Esophagus (tissue), 2 donors: ENCODE measurements around the gene NT5DC4. TPM values are rescaled to one million over a fixed set of nuclear protein-coding genes. Genes with fewer than 3 reads are reported as not detected.
"Not testable (repeated sequence)": the region's sequence is repeated elsewhere in the genome, so short reads cannot be mapped to it uniquely, and the experiment has no call there.

Source experiments
- H3K27ac ChIP-seq, 2 donors: one replicate each; pipeline ENCODE4 v1.5.1; 2013; ENCODE audit warnings: low read depth in 2 of 2, mild to moderate bottlenecking in 2 of 2, inconsistent platforms in 1 of 2, low read length in 1 of 2, moderate library complexity in 1 of 2
- H3K27me3 ChIP-seq, 2 donors: one replicate each; pipeline ENCODE4 v1.6.1; 2013; ENCODE audit warnings: low read length in 2 of 2, control low read depth in 1 of 2, mild to moderate bottlenecking in 1 of 2; ENCODE audit not compliant: insufficient read depth in 2 of 2, control insufficient read depth in 1 of 2
- H3K36me3 ChIP-seq, 2 donors: one replicate each; pipeline ENCODE4 v1.6.1; 2013; ENCODE audit warnings: low read length in 1 of 2; ENCODE audit not compliant: control insufficient read depth in 2 of 2, insufficient read depth in 2 of 2
- H3K4me1 ChIP-seq, 2 donors: one replicate each; pipeline ENCODE4 v1.6.1; 2013; ENCODE audit warnings: low read length in 1 of 2; ENCODE audit not compliant: control insufficient read depth in 2 of 2, insufficient read depth in 2 of 2
- H3K4me3 ChIP-seq, 2 donors: one replicate each; pipeline ENCODE4 v1.5.1; 2013; ENCODE audit warnings: low read length in 2 of 2, mild to moderate bottlenecking in 2 of 2, low read depth in 1 of 2, moderate library complexity in 1 of 2
- H3K9me3 ChIP-seq, 2 donors: one replicate each; pipeline ENCODE4 v1.6.1; 2013; ENCODE audit warnings: mild to moderate bottlenecking in 2 of 2, low read depth in 1 of 2, low read length in 1 of 2, moderate library complexity in 1 of 2; ENCODE audit not compliant: control insufficient read depth in 2 of 2, insufficient read depth in 1 of 2
- WGBS, 2 donors: extraction: QIAGEN DNeasy Blood & Tissue Kit; methylation state at CpG; one replicate each; pipeline ENCODE4 v1.1.7; 2013; 5-methylcytosine and 5-hydroxymethylcytosine counted together
- polyA plus RNA-seq, 2 donors: library from polyadenylated mRNA; stranded (reverse); fragments of 200-250 nt; gene quantifications; one replicate each; pipeline ENCODE4 v1.2.3, GENCODE V29; 2013
- donor health status: healthy with polysubstance abuse.
- donor health status: Bipolar disorder and iron deficiency.

NT5DC4 gene
- polyA plus RNA-seq, 2 donors, result not detected

DNA sequence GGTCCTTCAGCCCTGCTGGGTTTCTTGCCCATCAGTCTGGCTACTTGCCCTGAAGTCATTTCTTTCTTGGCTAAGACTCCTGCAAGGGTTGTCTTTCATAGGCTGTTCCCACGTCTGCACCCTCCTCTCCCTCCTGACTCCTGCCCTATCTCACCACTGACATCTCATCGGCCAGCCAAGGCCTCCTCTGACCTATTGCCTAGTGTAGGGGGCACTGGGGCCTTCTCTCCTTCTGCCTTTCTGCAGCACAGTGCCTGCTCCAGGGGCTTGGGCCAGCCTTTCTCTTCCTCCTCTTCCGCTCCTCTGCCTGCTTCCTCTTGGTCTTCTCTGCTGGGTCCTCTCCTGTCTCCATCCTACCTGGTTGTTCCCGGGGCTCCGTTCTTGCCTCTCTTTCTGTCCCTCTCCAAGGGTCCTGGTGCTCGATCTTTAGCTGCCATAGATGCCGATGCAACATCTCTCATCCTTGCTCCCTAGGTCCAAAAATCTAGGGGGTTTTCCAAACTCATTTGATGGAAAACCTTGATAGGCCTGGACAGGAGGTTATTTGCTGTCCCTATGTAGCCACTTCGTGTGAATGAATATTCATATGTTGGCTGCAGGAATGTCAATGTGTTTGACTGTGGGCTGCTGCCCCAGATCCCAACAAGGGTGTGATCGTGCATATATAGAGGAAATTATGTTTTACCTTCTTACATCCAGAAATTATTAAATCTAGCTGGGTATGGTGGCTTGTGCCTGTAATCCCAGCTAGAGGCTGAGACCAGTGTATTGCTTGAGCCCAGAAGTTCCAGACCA, 9.7 kb upstream of the NT5DC4 start:
- 84 to 86% methylated on average over 9 of the region's 9 CpGs for WGBS, 2 donors

DNA sequence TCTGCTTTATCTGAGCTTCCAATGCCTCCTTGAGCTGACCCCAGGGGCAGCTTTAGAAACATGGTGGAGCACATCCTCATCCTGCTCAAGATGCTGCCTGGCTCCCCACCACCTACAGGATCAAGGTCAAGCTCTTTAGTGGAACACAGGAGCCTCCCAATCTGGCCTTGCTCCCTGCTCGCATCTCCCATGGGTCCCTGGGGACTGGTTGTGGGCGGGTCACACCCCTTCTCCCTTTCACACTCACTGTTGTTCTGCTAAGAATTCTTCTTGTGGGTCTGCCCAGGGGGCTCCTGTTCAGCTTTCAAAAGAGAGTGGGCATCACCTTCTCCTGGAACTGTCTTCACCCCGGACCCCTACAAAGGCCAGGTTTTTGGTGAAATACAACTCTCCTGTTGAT, 8.4 kb upstream of the NT5DC4 start:
- H3K27ac ChIP-seq, result no peak overlapping the region
- no peak overlapping the region for H3K4me3 ChIP-seq
- no peaks in the 10 kb centered on the region for H3K27me3 ChIP-seq
- H3K4me1 ChIP-seq, result peaks cover 0 to 2% of the 10 kb centered on the region in 2 donors
- no peaks in the 10 kb centered on the region for H3K9me3 ChIP-seq
- 87 to 89% methylated on average over 3 of the region's 3 CpGs for WGBS, 2 donors
- no peaks in the 10 kb centered on the region for H3K36me3 ChIP-seq

More for the DNA sequence above, 9.7 kb upstream of the NT5DC4 start:
- no peaks in the 10 kb centered on the region for H3K27me3 ChIP-seq
- no peak overlapping the region for H3K27ac ChIP-seq
- H3K9me3 ChIP-seq, result no peaks in the 10 kb centered on the region
- H3K4me1 ChIP-seq, result peaks cover 0 to 4% of the 10 kb centered on the region in 2 donors
- no peaks in the 10 kb centered on the region for H3K36me3 ChIP-seq
- no peak overlapping the region for H3K4me3 ChIP-seq

DNA sequence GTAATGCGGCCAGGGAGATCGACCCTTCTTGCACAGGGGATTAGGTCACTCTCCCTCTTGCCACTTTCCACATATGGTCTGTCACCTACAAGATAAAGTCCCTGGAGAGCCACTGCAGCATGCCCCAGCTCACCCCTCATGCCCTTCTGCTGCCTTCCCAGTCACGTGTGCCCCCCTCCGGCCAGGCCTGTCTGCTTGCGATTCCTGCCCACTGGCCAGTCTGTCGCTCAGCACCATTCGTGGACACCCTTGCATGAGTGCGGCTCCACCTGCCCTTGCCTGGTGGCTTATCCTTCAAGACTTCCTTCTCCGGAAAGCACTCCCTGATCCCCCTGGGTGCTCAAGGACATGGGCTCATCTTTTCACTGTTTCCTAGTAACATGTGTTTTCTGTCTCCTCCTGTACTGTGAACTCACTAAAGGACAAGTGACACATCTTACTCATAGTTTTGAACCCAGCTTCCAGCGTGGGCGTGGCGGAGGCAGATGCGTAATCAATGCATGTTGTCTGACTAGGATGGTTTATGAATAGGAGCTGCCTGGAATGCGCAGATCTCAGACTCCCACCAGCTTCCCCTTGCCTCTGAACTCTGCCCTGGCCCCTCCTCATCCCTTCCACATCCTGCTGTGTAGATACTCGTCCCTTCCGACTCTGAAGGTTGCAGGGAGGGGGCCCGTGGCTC, 7.8 kb upstream of the NT5DC4 start:
- Histone ChIP-seq H3K4me1 (peaks cover 0 to 2% of the 10 kb centered on the region in 2 donors), H3K4me3 (no peak overlapping the region), H3K9me3 (no peaks in the 10 kb centered on the region), H3K27me3 (no peaks in the 10 kb centered on the region), H3K27ac (no peak overlapping the region), H3K36me3 (no peaks in the 10 kb centered on the region)
- WGBS, 2 donors, result 70 to 74% methylated on average over 17 of the region's 17 CpGs

DNA sequence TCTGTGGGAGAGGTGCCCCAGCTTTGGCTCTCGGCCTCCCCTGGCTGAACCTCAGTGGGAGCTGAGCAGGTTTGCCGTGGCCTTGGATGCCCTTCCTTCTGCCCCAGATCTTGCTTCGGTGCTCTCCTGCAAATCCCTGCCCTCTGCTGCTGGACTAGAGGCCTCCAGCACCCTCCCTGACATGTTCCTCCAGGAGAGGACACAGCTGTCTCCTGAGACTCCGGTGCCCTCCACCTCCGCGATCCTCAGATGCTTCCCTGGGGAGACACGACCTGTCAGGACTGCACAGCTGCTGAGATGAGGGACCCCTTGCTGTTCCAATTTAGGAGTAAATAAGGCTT, 7.3 kb upstream of the NT5DC4 start:
- Histone ChIP-seq H3K36me3 (no peaks in the 10 kb centered on the region), H3K9me3 (no peaks in the 10 kb centered on the region), H3K4me3 (no peak overlapping the region), H3K4me1 (peaks cover 0 to 2% of the 10 kb centered on the region in 2 donors), H3K27ac (no peak overlapping the region), H3K27me3 (no peaks in the 10 kb centered on the region)
- WGBS, 2 donors, result 66 to 74% methylated on average over 7 of the region's 7 CpGs

DNA sequence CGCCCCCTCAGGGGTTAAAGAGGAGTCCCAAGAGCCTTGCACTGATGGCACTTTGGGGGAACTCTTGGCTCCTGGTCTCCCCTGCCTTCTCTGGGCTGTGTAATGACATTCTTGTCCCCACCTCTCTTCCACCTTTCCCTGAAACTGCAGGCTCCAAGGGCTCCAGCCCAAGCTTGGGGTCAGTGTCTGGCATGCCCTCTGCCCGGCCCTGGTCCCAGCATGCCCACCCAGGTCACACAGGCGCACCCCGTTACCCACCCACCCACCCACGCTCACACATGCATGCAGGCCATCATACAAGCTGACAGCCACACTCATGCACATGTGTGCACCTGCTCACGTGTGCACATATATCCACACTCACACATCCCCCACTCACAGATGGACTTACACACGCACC, 6.9 kb upstream of the NT5DC4 start:
- WGBS, 2 donors, result 90 to 91% methylated on average over 7 of the region's 7 CpGs
- H3K27me3 ChIP-seq, result no peaks in the 10 kb centered on the region
- no peak overlapping the region for H3K4me3 ChIP-seq
- peaks cover 0 to 2% of the 10 kb centered on the region in 2 donors for H3K4me1 ChIP-seq
- no peaks in the 10 kb centered on the region for H3K9me3 ChIP-seq
- no peaks in the 10 kb centered on the region for H3K36me3 ChIP-seq
- no peak overlapping the region for H3K27ac ChIP-seq

DNA sequence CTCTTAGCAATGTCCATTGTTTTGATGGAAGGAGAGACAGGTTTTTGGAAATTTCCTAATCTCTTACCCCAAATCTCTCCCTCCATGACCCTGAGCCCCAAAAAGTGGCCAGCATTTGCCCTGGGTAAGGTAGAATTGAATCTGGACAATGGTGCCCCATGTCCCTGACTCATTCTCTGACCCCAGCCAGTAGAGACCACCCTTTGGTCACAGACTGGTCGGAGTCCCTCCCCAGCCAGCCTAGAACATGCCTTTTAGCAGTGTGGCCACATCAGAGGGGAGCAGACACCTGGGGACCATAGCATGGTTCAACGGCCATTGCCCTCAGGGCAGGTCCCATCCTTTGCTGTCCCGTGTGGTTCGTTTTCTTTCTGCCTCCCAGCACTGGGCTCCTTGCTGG, 6.5 kb upstream of the NT5DC4 start:
- H3K27ac ChIP-seq, result no peak overlapping the region
- H3K4me3 ChIP-seq, result no peak overlapping the region
- H3K36me3 ChIP-seq, result no peaks in the 10 kb centered on the region
- H3K27me3 ChIP-seq, result no peaks in the 10 kb centered on the region
- 82 to 84% methylated on average over 4 of the region's 4 CpGs for WGBS, 2 donors
- H3K9me3 ChIP-seq, result no peaks in the 10 kb centered on the region
- H3K4me1 ChIP-seq, result peaks cover 0 to 2% of the 10 kb centered on the region in 2 donors

DNA sequence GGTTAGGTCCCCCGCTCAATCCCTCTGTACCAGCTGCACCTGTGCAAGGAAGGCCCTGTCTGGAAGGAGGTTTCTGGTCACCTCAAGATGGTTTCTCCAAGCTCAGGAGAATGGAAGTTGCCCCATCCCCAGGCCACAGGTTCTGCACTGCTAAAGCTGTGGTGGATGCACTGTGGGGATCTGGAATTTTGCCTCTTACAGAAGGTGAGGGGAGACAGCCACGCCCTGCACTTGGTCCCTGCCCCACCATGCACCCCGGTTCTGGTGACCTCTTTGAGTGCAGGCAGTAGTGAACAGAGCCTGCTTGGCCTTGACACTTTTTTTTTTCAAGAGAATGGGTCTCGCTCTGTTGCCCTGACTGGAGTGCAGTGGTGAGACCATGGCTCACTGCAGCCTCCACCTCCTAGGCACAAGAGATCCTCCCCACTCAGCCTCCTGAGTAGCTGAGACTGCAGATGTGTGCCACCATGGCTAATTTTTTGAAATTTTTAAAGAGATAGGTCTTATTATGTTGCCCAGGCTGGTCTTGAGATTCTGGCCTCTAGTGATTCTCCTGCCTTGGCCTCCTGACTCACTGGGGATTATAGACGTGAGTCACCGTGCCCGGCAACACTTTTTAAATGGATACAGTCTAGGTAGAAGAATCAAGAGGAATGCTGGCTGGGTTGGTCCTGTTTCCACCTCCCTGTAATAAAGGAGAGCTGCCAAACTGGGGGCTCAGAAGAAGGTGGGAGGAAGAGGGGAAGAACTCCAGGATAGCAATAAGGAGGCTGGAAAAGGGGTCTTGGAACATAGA, 5.8 kb upstream of the NT5DC4 start:
- H3K4me3 ChIP-seq, result no peak overlapping the region
- 76 to 84% methylated on average over 7 of the region's 7 CpGs for WGBS, 2 donors

DNA sequence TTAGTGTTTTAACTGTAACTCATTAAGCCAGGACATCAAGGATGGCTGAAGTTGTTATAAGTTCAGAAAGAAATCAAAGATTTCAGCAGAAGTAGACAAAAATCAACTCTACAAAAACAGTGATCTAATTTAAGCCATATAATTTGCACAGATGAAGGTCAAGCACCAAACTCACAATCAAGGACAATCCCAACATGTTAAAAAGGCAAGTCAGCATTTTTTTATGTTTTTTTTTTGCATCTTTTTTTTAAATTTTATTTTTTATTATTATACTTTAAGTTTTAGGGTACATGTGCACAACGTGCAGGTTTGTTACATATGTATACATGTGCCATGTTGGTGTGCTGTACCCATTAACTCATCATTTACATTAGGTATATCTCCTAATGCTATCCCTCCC, 4.7 kb upstream of the NT5DC4 start:
- H3K4me3 ChIP-seq, H3K9me3 ChIP-seq, H3K4me1 ChIP-seq, H3K27me3 ChIP-seq, H3K27ac ChIP-seq, H3K36me3 ChIP-seq: not testable (repeated sequence)
- 91 to 92% methylated on average over 1 of the region's 1 CpG for WGBS, 2 donors

More for the DNA sequence above, 5.8 kb upstream of the NT5DC4 start:
- H3K27ac ChIP-seq, result no peak overlapping the region
- no peaks in the 10 kb centered on the region for H3K9me3 ChIP-seq
- no peaks in the 10 kb centered on the region for H3K27me3 ChIP-seq
- H3K4me1 ChIP-seq, result peaks cover 0 to 2% of the 10 kb centered on the region in 2 donors
- no peaks in the 10 kb centered on the region for H3K36me3 ChIP-seq

DNA sequence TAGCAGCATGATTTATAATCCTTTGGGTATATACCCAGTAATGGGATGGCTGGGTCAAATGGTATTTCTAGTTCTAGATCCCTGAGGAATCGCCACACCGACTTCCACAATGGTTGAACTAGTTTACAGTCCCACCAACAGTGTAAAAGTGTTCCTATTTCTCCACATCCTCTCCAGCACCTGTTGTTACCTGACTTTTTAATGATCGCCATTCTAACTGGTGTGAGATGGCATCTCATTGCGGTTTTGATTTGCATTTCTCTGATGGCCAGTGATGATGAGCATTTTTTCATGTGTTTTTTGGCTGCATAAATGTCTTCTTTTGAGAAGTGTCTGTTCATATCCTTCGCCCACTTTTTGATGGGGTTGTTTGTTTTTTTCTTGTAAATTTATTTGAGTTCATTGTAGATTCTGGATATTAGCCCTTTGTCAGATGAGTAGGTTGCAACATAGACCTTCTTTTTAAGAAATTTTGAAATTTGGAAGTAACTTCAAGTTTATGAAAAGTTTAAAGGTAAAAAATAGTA, 3.9 kb upstream of the NT5DC4 start:
- not testable (repeated sequence) for H3K27ac ChIP-seq, H3K4me1 ChIP-seq, H3K4me3 ChIP-seq, H3K9me3 ChIP-seq, H3K27me3 ChIP-seq, H3K36me3 ChIP-seq
- 80 to 88% methylated on average over 2 of the region's 5 CpGs for WGBS, 2 donors
